ENCODE results near the gene UBXN2A.
"Not testable (repeated sequence)": the region's sequence is repeated elsewhere in the genome, so short reads cannot be mapped to it uniquely, and the experiment has no call there.

The UBXN2A gene

GRCh38 chr2:24026233-24026632 is 86.0 kb downstream of the UBXN2A start:
- H3K36me3 ChIP-seq (ENCODE audit: insufficient read depth, low read length): peaks cover 26% of the 10 kb centered on the region
- H3K27me3 ChIP-seq (ENCODE audit: control insufficient read depth in 1 of 2, insufficient read depth in 2 of 2, low read length in 2 of 2): no peaks in the 10 kb centered on the region
- H3K27ac ChIP-seq (ENCODE audit: low read depth, low read length): no peak overlapping the region
- H3K9ac ChIP-seq (ENCODE audit: low read length): no peak overlapping the region
- H3K4me3 ChIP-seq (ENCODE audit: low read depth in 1 of 2, low read length in 2 of 2): no peak overlapping the region
- no peaks in the 10 kb centered on the region for H3K9me3 ChIP-seq (ENCODE audit: low read length)
- no peaks in the 10 kb centered on the region for H3K4me1 ChIP-seq (ENCODE audit: insufficient read depth, low read length)

- H3K4me3 ChIP-seq (ENCODE audit: low read depth in 1 of 2, low read length in 2 of 2): no peak overlapping the region
- no peaks in the 10 kb centered on the region for H3K27me3 ChIP-seq (ENCODE audit: control insufficient read depth in 1 of 2, insufficient read depth in 2 of 2, low read length in 2 of 2)
- H3K36me3 ChIP-seq (ENCODE audit: insufficient read depth, low read length): peaks cover 22% of the 10 kb centered on the region
- no peak overlapping the region for H3K27ac ChIP-seq (ENCODE audit: low read depth, low read length)
- no peak overlapping the region for H3K9ac ChIP-seq (ENCODE audit: low read length)
- no peaks in the 10 kb centered on the region for H3K4me1 ChIP-seq (ENCODE audit: insufficient read depth, low read length)
- H3K9me3 ChIP-seq (ENCODE audit: low read length): no peaks in the 10 kb centered on the region
Observed at GRCh38 chr2:24038786-24039499, 98.7 kb downstream of the UBXN2A start.

- H3K9me3 ChIP-seq (ENCODE audit: low read length): no peaks in the 10 kb centered on the region
- H3K4me1 ChIP-seq (ENCODE audit: insufficient read depth, low read length): no peaks in the 10 kb centered on the region
- no peak overlapping the region for H3K4me3 ChIP-seq (ENCODE audit: low read depth in 1 of 2, low read length in 2 of 2)
- no peaks in the 10 kb centered on the region for H3K27me3 ChIP-seq (ENCODE audit: control insufficient read depth in 1 of 2, insufficient read depth in 2 of 2, low read length in 2 of 2)
- peaks cover 22% of the 10 kb centered on the region for H3K36me3 ChIP-seq (ENCODE audit: insufficient read depth, low read length)
- no peak overlapping the region for H3K9ac ChIP-seq (ENCODE audit: low read length)
- H3K27ac ChIP-seq (ENCODE audit: low read depth, low read length): no peak overlapping the region
Observed at GRCh38 chr2:24040511-24040910, 100.2 kb downstream of the UBXN2A start.

GRCh38 chr2:24043133-24043532 is 102.9 kb downstream of the UBXN2A start:
- H3K4me3 ChIP-seq (ENCODE audit: low read depth in 1 of 2, low read length in 2 of 2); H3K9ac ChIP-seq (ENCODE audit: low read length); H3K9me3 ChIP-seq (ENCODE audit: low read length); H3K4me1 ChIP-seq (ENCODE audit: insufficient read depth, low read length); H3K27ac ChIP-seq (ENCODE audit: low read depth, low read length); H3K27me3 ChIP-seq (ENCODE audit: control insufficient read depth in 1 of 2, insufficient read depth in 2 of 2, low read length in 2 of 2): not testable (repeated sequence)
- H3K36me3 ChIP-seq (ENCODE audit: insufficient read depth, low read length): peaks cover 12% of the 10 kb centered on the region

- peaks cover 15% of the 10 kb centered on the region for H3K4me1 ChIP-seq (ENCODE audit: insufficient read depth, low read length)
- peak overlapping the region in 1 of 2 donors; percentile 80 for H3K4me3 ChIP-seq (ENCODE audit: low read depth in 1 of 2, low read length in 2 of 2)
- no peaks in the 10 kb centered on the region for H3K36me3 ChIP-seq (ENCODE audit: insufficient read depth, low read length)
- H3K27ac ChIP-seq (ENCODE audit: low read depth, low read length): no peak overlapping the region
- H3K27me3 ChIP-seq (ENCODE audit: control insufficient read depth in 1 of 2, insufficient read depth in 2 of 2, low read length in 2 of 2): peaks cover 0 to 5% of the 10 kb centered on the region in 2 donors
- no peaks in the 10 kb centered on the region for H3K9me3 ChIP-seq (ENCODE audit: low read length)
- no peak overlapping the region for H3K9ac ChIP-seq (ENCODE audit: low read length)
Observed at GRCh38 chr2:24045511-24046508, 105.5 kb downstream of the UBXN2A start.

GRCh38 chr2:24046599-24046929 is 106.3 kb downstream of the UBXN2A start:
- Histone ChIP-seq H3K4me1 (ENCODE audit: insufficient read depth, low read length) (peaks cover 15% of the 10 kb centered on the region), H3K9me3 (ENCODE audit: low read length) (no peaks in the 10 kb centered on the region), H3K9ac (ENCODE audit: low read length) (peak overlapping the region; percentile 52), H3K27me3 (ENCODE audit: control insufficient read depth in 1 of 2, insufficient read depth in 2 of 2, low read length in 2 of 2) (peaks cover 0 to 5% of the 10 kb centered on the region in 2 donors), H3K36me3 (ENCODE audit: insufficient read depth, low read length) (no peaks in the 10 kb centered on the region), H3K27ac (ENCODE audit: low read depth, low read length) (no peak overlapping the region), H3K4me3 (ENCODE audit: low read depth in 1 of 2, low read length in 2 of 2) (peak overlapping the region; percentile 73 to 80)

- no peaks in the 10 kb centered on the region for H3K9me3 ChIP-seq (ENCODE audit: low read length)
- H3K9ac ChIP-seq (ENCODE audit: low read length): peak within 1 kb of the TSS; percentile 52
- H3K27me3 ChIP-seq (ENCODE audit: control insufficient read depth in 1 of 2, insufficient read depth in 2 of 2, low read length in 2 of 2): peaks cover 0 to 5% of the 10 kb centered on the region in 2 donors
- H3K27ac ChIP-seq (ENCODE audit: low read depth, low read length): peak within 1 kb of the TSS; percentile 77
- H3K36me3 ChIP-seq (ENCODE audit: insufficient read depth, low read length): no peaks in the 10 kb centered on the region
- peaks cover 15% of the 10 kb centered on the region for H3K4me1 ChIP-seq (ENCODE audit: insufficient read depth, low read length)
- peak within 1 kb of the TSS; percentile 73 to 80 for H3K4me3 ChIP-seq (ENCODE audit: low read depth in 1 of 2, low read length in 2 of 2)
Observed at GRCh38 chr2:24046930-24047702, 106.9 kb downstream of the UBXN2A start, which contains the start of gene WDCP. WDCP (minus strand) TSS chr2:24047391; CDS start chr2:24039494, 7,897 bp downstream.

GRCh38 chr2:24047703-24048033 is 107.4 kb downstream of the UBXN2A start:
- Histone ChIP-seq H3K9me3 (ENCODE audit: low read length) (no peaks in the 10 kb centered on the region), H3K9ac (ENCODE audit: low read length) (no peak overlapping the region), H3K4me3 (ENCODE audit: low read depth in 1 of 2, low read length in 2 of 2) (peak overlapping the region; percentile 73 to 80), H3K27ac (ENCODE audit: low read depth, low read length) (no peak overlapping the region), H3K4me1 (ENCODE audit: insufficient read depth, low read length) (peaks cover 15% of the 10 kb centered on the region), H3K27me3 (ENCODE audit: control insufficient read depth in 1 of 2, insufficient read depth in 2 of 2, low read length in 2 of 2) (peaks cover 0 to 5% of the 10 kb centered on the region in 2 donors), H3K36me3 (ENCODE audit: insufficient read depth, low read length) (no peaks in the 10 kb centered on the region)

GRCh38 chr2:24048769-24049484 is 108.7 kb downstream of the UBXN2A start:
- Histone ChIP-seq H3K9me3 (ENCODE audit: low read length) (no peaks in the 10 kb centered on the region), H3K4me1 (ENCODE audit: insufficient read depth, low read length) (peaks cover 15% of the 10 kb centered on the region), H3K27ac (ENCODE audit: low read depth, low read length) (peak overlapping the region; percentile 13), H3K27me3 (ENCODE audit: control insufficient read depth in 1 of 2, insufficient read depth in 2 of 2, low read length in 2 of 2) (peaks cover 0 to 5% of the 10 kb centered on the region in 2 donors), H3K36me3 (ENCODE audit: insufficient read depth, low read length) (no peaks in the 10 kb centered on the region), H3K9ac (ENCODE audit: low read length) (no peak overlapping the region), H3K4me3 (ENCODE audit: low read depth in 1 of 2, low read length in 2 of 2) (peak overlapping the region; percentile 61 to 79)

- Histone ChIP-seq H3K9ac (ENCODE audit: low read length) (no peak within 1 kb of the TSS), H3K27me3 (ENCODE audit: control insufficient read depth in 1 of 2, insufficient read depth in 2 of 2, low read length in 2 of 2) (peaks cover 0 to 5% of the 10 kb centered on the region in 2 donors), H3K27ac (ENCODE audit: low read depth, low read length) (peak within 1 kb of the TSS; percentile 13)
Observed at GRCh38 chr2:24049485-24050021, 109.3 kb downstream of the UBXN2A start, which contains the start of gene FKBP1B. FKBP1B (plus strand) TSS chr2:24049741; CDS start chr2:24049850, 109 bp downstream.

More at GRCh38 chr2:24049485-24050021, 109.3 kb downstream of the UBXN2A start, which contains the start of gene FKBP1B:
- no peaks in the 10 kb centered on the region for H3K9me3 ChIP-seq (ENCODE audit: low read length)
- peak within 1 kb of the TSS; percentile 61 to 79 for H3K4me3 ChIP-seq (ENCODE audit: low read depth in 1 of 2, low read length in 2 of 2)
- H3K36me3 ChIP-seq (ENCODE audit: insufficient read depth, low read length): no peaks in the 10 kb centered on the region
- H3K4me1 ChIP-seq (ENCODE audit: insufficient read depth, low read length): peaks cover 15% of the 10 kb centered on the region
